IMR-90 (cell line): ENCODE results near the gene FBXL19. TPM values are rescaled to one million over a fixed set of nuclear protein-coding genes. Genes with fewer than 3 reads are reported as not detected.

Experiments
- ATAC-seq: fragments of 200-7000 bp; cut with Tn5 transposase; 2 replicates; pipeline ENCODE4 v1.9.1; 2020; ENCODE audit warnings: low read depth, mild to moderate bottlenecking, moderate library complexity
- BruUV-seq: library from RNA; stranded (reverse); fragments of 400-500 nt; replicated peaks from 2 replicates; lab custom pipeline; 2021; lab: Mats Ljungman, UMichigan
- CTCF ChIA-PET: fragments of 300-600 bp; formaldehyde crosslinking; extraction: SDS; loops from one replicate; lab custom pipeline; 2021; ENCODE audit warnings: antibody characterized with exemption; lab: Yijun Ruan, JAX
- POLR2A ChIA-PET: fragments of 300-600 bp; sonication (Branson Sonifier 250); formaldehyde crosslinking; loops from one replicate; lab custom pipeline; 2022; ENCODE audit warnings: antibody characterized with exemption; ENCODE audit not compliant: unreplicated experiment; lab: Charles Lee
- DNase-seq: peaks from one replicate; pipeline ENCODE4 v3.0.0; 2013
- H2AFZ ChIP-seq: replicated peaks from 2 replicates; pipeline ENCODE3; 2013; ENCODE audit warnings: low read length, mild to moderate bottlenecking; ENCODE audit not compliant: poor library complexity
- H2AK5ac ChIP-seq: 2 replicates; pipeline ENCODE4 v1.6.1; 2013; ENCODE audit warnings: low read depth, low read length, inconsistent platforms
- H2AK9ac ChIP-seq: replicated peaks from 2 replicates; pipeline ENCODE3; 2013; ENCODE audit warnings: mild to moderate bottlenecking, low read depth, low read length, moderate library complexity; ENCODE audit not compliant: poor library complexity
- H2BK120ac ChIP-seq: 2 replicates; pipeline ENCODE4 v1.6.1; 2013; ENCODE audit warnings: low read depth, low read length, inconsistent platforms
- H2BK15ac ChIP-seq: 3 replicates; pipeline ENCODE4 v1.6.1; 2013; ENCODE audit warnings: low read depth, low read length, inconsistent platforms
- H2BK20ac ChIP-seq: 2 replicates; pipeline ENCODE4 v1.6.1; 2013; ENCODE audit warnings: low read depth, mild to moderate bottlenecking, inconsistent platforms, low read length, moderate library complexity
- H2BK5ac ChIP-seq: 2 replicates; pipeline ENCODE4 v1.6.1; 2013; ENCODE audit warnings: mild to moderate bottlenecking, low read depth, low read length, inconsistent platforms; ENCODE audit not compliant: poor library complexity, severe bottlenecking
- H3K14ac ChIP-seq: replicated peaks from 2 replicates; pipeline ENCODE4 v1.6.1; 2013; ENCODE audit warnings: low read depth, low read length, inconsistent platforms
- H3K18ac ChIP-seq: 2 replicates; pipeline ENCODE4 v1.6.1; 2013; ENCODE audit warnings: low read depth, low read length, control low read depth
- H3K23ac ChIP-seq: 2 replicates; pipeline ENCODE4 v1.6.1; 2013; ENCODE audit warnings: low read depth, low read length, inconsistent platforms
- H3K27ac ChIP-seq: 2 replicates; pipeline ENCODE4 v1.5.1; 2013; ENCODE audit warnings: mild to moderate bottlenecking, control low read depth, low read length; ENCODE audit not compliant: insufficient read depth
- H3K27me3 ChIP-seq: 2 replicates; pipeline ENCODE4 v1.6.1; 2013; ENCODE audit warnings: low read length; ENCODE audit not compliant: control insufficient read depth, insufficient read depth
- H3K36me3 ChIP-seq: 2 replicates; pipeline ENCODE4 v1.6.1; 2013; ENCODE audit warnings: low read length, mixed read lengths; ENCODE audit not compliant: control insufficient read depth, insufficient read depth
- H3K4ac ChIP-seq: 2 replicates; pipeline ENCODE4 v1.6.1; 2013; ENCODE audit warnings: low read depth, low read length, inconsistent platforms
- H3K4me1 ChIP-seq: 2 replicates; pipeline ENCODE4 v1.6.1; 2013; ENCODE audit warnings: low read length, mixed read lengths; ENCODE audit not compliant: control insufficient read depth, insufficient read depth
- H3K4me2 ChIP-seq: 2 replicates; pipeline ENCODE4 v1.6.1; 2013; ENCODE audit warnings: low read depth, mild to moderate bottlenecking, control low read depth, low read length, moderate library complexity
- H3K4me3 ChIP-seq: 2 replicates; pipeline ENCODE4 v1.5.1; 2013; ENCODE audit warnings: low read depth, mild to moderate bottlenecking, control low read depth, low read length, moderate library complexity; ENCODE audit not compliant: insufficient read depth
- H3K56ac ChIP-seq: 2 replicates; pipeline ENCODE4 v1.6.1; 2013; ENCODE audit warnings: low read length, inconsistent platforms; ENCODE audit not compliant: insufficient read depth; ENCODE audit errors: extremely low read depth
- H3K79me1 ChIP-seq, 2 experiments: 2 replicates each; pipeline ENCODE4 v1.6.1; 2013; ENCODE audit warnings: low read length in 2 of 2, inconsistent platforms in 1 of 2, low read depth in 1 of 2
- H3K9ac ChIP-seq: 2 replicates; pipeline ENCODE4 v1.6.1; 2013; ENCODE audit warnings: low read depth, low read length, control low read depth
- H3K9me1 ChIP-seq: 2 replicates; pipeline ENCODE4 v1.6.1; 2013; ENCODE audit warnings: low read length, inconsistent platforms; ENCODE audit not compliant: insufficient read depth
- H3K9me3 ChIP-seq: 2 replicates; pipeline ENCODE4 v1.6.1; 2013; ENCODE audit warnings: low read length; ENCODE audit not compliant: control insufficient read depth, insufficient read depth
- H4K20me1 ChIP-seq: 2 replicates; pipeline ENCODE4 v1.6.1; 2013; ENCODE audit warnings: low read length, inconsistent platforms; ENCODE audit not compliant: insufficient read depth
- H4K5ac ChIP-seq: 2 replicates; pipeline ENCODE4 v1.6.1; 2013; ENCODE audit warnings: mild to moderate bottlenecking, low read depth, low read length, control low read depth
- H4K8ac ChIP-seq, 2 experiments: 2 replicates each; pipeline ENCODE4 v1.6.1; 2013; ENCODE audit warnings: low read depth in 2 of 2, low read length in 2 of 2, control low read depth in 1 of 2, inconsistent platforms in 1 of 2
- H4K91ac ChIP-seq: 2 replicates; pipeline ENCODE4 v1.6.1; 2013; ENCODE audit warnings: low read depth, low read length, inconsistent platforms; ENCODE audit not compliant: insufficient read depth
- CHD1 ChIP-seq: IDR thresholded peaks from 2 replicates; pipeline ENCODE4 v1.6.1; 2012; ENCODE audit warnings: low read depth, low read length, improper control_type of control experiment
- ELK1 ChIP-seq: fragments of 150-350 bp; IDR thresholded peaks from 2 replicates; pipeline ENCODE4 v1.6.1; 2016; ENCODE audit warnings: low read depth, mild to moderate bottlenecking, low read length, moderate library complexity, borderline replicate concordance
- FOS ChIP-seq: fragments of 150-350 bp; IDR thresholded peaks from 2 replicates; pipeline ENCODE4 v1.6.1; 2016; ENCODE audit warnings: low read depth, low read length
- MXI1 ChIP-seq: IDR thresholded peaks from 2 replicates; pipeline ENCODE4 v1.6.1; 2012; ENCODE audit warnings: low read depth, mild to moderate bottlenecking, low read length, moderate library complexity, borderline replicate concordance
- NFE2L2 ChIP-seq: fragments of 150-350 bp; IDR thresholded peaks from 2 replicates; pipeline ENCODE4 v1.6.1; 2016; ENCODE audit warnings: low read depth, mild to moderate bottlenecking, low read length
- POLR2A ChIP-seq: IDR thresholded peaks from 2 replicates; pipeline ENCODE4 v1.6.1; 2012; ENCODE audit warnings: mild to moderate bottlenecking, low read depth, low read length
- SMC3 ChIP-seq: fragments of 150-350 bp; IDR thresholded peaks from 2 replicates; pipeline ENCODE4 v1.6.1; 2016; ENCODE audit warnings: low read depth, mild to moderate bottlenecking, antibody characterized with exemption, low read length, moderate library complexity
- USF2 ChIP-seq: fragments of 150-350 bp; IDR thresholded peaks from 2 replicates; pipeline ENCODE4 v1.6.1; 2017; ENCODE audit warnings: mild to moderate bottlenecking, antibody characterized with exemption, low read length, low read depth
- WGBS, 2 experiments: methylation state at CpG; one replicate each; pipeline versions ENCODE4 v1.1.5 to v1.1.7; 2013; ENCODE audit warnings: missing lambda C conversion rate in 2 of 2; ENCODE audit not compliant: insufficient read length in 1 of 2; ENCODE audit errors: extremely low coverage in 2 of 2; 5-methylcytosine and 5-hydroxymethylcytosine counted together
- dilution Hi-C: fragments of 300-500 bp; cut with HindIII; formaldehyde crosslinking; loops from one replicate; pipeline ENCODE4 v1.14.3; 2018; ENCODE audit warnings: low sequenced_read_pairs; ENCODE audit not compliant: unreplicated experiment
- in situ Hi-C: fragments of 300-500 bp; cut with MboI; formaldehyde crosslinking; loops from 3 replicates; pipeline ENCODE4 v1.14.3; 2019; ENCODE audit warnings: low sequenced_read_pairs, inconsistent platforms, mixed read lengths
- intact Hi-C: fragments of 100-400 bp; cut with micrococcal nuclease; formaldehyde crosslinking; loops from 2 replicates; pipeline ENCODE4 v1.10.0; 2022
- polyA plus RNA-seq, 3 experiments: library from polyadenylated mRNA; depleted of rRNA; stranded (reverse); fragments of >200 nt; gene quantifications; 2 replicates each; pipeline ENCODE4 v1.2.3, GENCODE V29; 2012; ENCODE audit warnings: low replicate concordance in 1 of 3
- total RNA-seq: library from RNA; depleted of rRNA; stranded (reverse); fragments of >200 nt; gene quantifications from 2 replicates; pipeline ENCODE4 v1.2.3, GENCODE V29; 2012

Gene FBXL19
- total and polyA plus RNA-seq, 2 of the 4 experiments (the other 2 are of a cell fraction), result 5.0 to 13.8 TPM

DNA sequence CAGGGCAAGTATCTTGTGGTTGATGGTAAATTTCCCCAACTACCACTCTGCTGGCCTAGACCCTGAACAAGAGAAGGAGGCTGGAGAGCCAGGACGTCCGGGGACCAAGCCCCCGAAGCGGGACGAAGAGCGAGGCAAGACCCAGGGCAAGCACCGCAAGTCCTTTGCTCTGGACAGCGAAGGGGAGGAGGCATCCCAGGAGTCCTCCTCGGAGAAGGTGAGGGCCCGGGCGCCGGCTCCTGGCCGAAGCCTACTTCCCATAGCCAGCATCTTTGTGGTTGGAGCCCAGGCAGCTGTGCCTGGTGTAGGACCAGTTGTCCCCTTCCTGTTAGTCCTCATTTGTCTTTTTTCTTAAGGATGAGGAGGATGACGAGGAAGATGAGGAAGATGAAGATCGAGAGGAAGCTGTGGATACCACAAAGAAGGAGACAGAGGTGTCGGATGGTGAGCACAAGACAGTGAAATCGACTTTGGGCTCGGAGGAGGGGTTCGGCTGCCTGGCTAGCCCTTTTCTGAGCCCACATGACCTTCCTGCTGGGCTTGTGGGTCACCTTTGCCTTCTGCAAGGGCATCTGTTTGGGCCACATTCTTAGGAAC is 46.0 kb downstream of the FBXL19 start:
- no peak for DNase-seq
- in situ Hi-C loops, result no loop called here

More for the DNA sequence above, 46.0 kb downstream of the FBXL19 start:
- peaks cover 0 to 15% of the 10 kb centered on the region in 2 experiments; a peak in 3 of 4 replicates for H3K79me1 ChIP-seq
- no peak overlapping the region for H4K91ac ChIP-seq
- ChIA-PET CTCF (interaction anchor here (1.2 kb wide), 1 partner anchor 16 kb away, joined by 3 read pairs; no protein-coding TSS in a partner anchor), POLR2A (no interaction called here)
- no peaks in the 10 kb centered on the region for H3K9me3 ChIP-seq
- no peak overlapping the region for H2AK9ac ChIP-seq
- no peak overlapping the region for H3K4me3 ChIP-seq
- H2AK5ac ChIP-seq, result no peak overlapping the region
- no peak overlapping the region for H3K9ac ChIP-seq
- no peak overlapping the region for H3K27ac ChIP-seq
- peaks cover 5% of the 10 kb centered on the region; the same call in 1 of the 2 replicates for H4K20me1 ChIP-seq
- BruUV-seq, result no TSS peak
- no peak overlapping the region for H2BK5ac ChIP-seq
- no peak overlapping the region for H2BK15ac ChIP-seq
- WGBS, 2 experiments, result 95% methylated on average over 11 of the region's 19 CpGs; no CpG with 5 or more reads in 1 of the 2 experiments
- H3K36me3 ChIP-seq, result peaks cover 72% of the 10 kb centered on the region
- no peak overlapping the region for H4K5ac ChIP-seq
- dilution Hi-C loops (no loop called here), intact Hi-C loops (no loop called here)
- no peak overlapping the region for H2AFZ ChIP-seq
- H3K9me1 ChIP-seq, result no peaks in the 10 kb centered on the region
- no peak for ATAC-seq
- H3K18ac ChIP-seq, result no peak overlapping the region
- no peak overlapping the region for H2BK20ac ChIP-seq
- no peak overlapping the region for H3K23ac ChIP-seq
- no peak overlapping the region for H3K14ac ChIP-seq
- no peak overlapping the region for H3K56ac ChIP-seq
- no peak overlapping the region for H3K4me2 ChIP-seq
- no peak overlapping the region for H3K4ac ChIP-seq
- peaks cover 2% of the 10 kb centered on the region; the same call in 1 of the 2 replicates for H3K4me1 ChIP-seq
- H3K27me3 ChIP-seq, result no peaks in the 10 kb centered on the region
- TF ChIP-seq NFE2L2 (no peak), CHD1 (no peak), SMC3 (no peak), FOS (no peak), USF2 (no peak), ELK1 (no peak), POLR2A (no peak), MXI1 (no peak)
- no peak overlapping the region for H4K8ac ChIP-seq
- no peak overlapping the region for H2BK120ac ChIP-seq
